ENCODE results near the gene ACTL8.

The ACTL8 gene

DNA sequence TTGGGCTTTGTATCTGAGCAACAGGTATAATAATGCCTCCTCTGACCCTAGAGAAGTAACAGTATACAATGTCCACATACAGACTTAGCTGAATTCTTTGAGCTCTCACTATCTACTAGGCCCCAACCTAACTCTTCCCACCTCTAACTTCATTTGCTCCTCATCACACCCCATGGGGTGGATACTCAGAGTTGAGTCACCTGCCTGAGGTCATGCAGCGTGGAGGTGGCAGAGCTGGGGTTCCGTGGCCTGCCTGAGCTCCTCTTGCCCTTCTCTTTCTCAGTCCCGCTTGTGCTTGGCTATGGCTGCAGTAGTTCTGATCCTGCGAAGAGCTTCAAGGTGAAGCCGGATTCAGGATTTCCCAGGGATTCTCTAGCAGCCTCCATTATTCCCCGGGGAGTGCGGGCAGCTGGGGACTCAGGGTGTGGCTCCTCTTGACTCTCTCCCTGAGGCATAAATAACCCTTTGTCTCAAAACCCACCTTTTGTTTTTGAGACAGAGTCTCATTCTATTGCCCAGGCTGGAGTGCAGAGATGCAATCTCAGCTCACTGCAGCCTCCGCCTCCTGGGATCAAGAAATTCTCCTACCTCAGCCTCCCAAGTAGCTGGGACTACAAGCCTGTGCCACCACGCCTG lies 29.9 kb upstream of the ACTL8 start:
- H3K27ac ChIP-seq (ENCODE audit: low read depth, low read length): no peak overlapping the region
- no peak overlapping the region for H3K4me3 ChIP-seq (ENCODE audit: low read length)
- H3K36me3 ChIP-seq (ENCODE audit: control insufficient read depth, low read length): no peaks in the 10 kb centered on the region
- H3K27me3 ChIP-seq (ENCODE audit: control insufficient read depth, low read length): no peaks in the 10 kb centered on the region
- no peaks in the 10 kb centered on the region for H4K20me1 ChIP-seq (ENCODE audit: control insufficient read depth, insufficient read depth, low read depth, low read length)
- H3K79me2 ChIP-seq (ENCODE audit: control insufficient read depth, low read length): no peaks in the 10 kb centered on the region
- no peaks in the 10 kb centered on the region for H3F3A ChIP-seq (ENCODE audit: control insufficient read depth, insufficient read depth)
- H3K4me1 ChIP-seq (ENCODE audit: control insufficient read depth, low read length): no peaks in the 10 kb centered on the region
- H3K4me2 ChIP-seq (ENCODE audit: low read length): no peak overlapping the region
- TF ChIP-seq, protein P1, sequence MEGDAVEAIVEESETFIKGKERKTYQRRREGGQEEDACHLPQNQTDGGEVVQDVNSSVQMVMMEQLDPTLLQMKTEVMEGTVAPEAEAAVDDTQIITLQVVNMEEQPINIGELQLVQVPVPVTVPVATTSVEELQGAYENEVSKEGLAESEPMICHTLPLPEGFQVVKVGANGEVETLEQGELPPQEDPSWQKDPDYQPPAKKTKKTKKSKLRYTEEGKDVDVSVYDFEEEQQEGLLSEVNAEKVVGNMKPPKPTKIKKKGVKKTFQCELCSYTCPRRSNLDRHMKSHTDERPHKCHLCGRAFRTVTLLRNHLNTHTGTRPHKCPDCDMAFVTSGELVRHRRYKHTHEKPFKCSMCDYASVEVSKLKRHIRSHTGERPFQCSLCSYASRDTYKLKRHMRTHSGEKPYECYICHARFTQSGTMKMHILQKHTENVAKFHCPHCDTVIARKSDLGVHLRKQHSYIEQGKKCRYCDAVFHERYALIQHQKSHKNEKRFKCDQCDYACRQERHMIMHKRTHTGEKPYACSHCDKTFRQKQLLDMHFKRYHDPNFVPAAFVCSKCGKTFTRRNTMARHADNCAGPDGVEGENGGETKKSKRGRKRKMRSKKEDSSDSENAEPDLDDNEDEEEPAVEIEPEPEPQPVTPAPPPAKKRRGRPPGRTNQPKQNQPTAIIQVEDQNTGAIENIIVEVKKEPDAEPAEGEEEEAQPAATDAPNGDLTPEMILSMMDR (IDR thresholded peaks at IDR 0.05; ENCODE audit: low read depth, low read length, poor library complexity, severe bottlenecking): no peak
- no peak for TF ChIP-seq EZH2phosphoT487 (IDR thresholded peaks at IDR 0.05; ENCODE audit: borderline replicate concordance, low read length)
- H3K9me2 ChIP-seq (replicated peaks; ENCODE audit: control insufficient read depth, low read length): no peaks in the 10 kb centered on the region
- H3K9me3 ChIP-seq (ENCODE audit: control insufficient read depth, insufficient read depth, low read length): no peaks in the 10 kb centered on the region

DNA sequence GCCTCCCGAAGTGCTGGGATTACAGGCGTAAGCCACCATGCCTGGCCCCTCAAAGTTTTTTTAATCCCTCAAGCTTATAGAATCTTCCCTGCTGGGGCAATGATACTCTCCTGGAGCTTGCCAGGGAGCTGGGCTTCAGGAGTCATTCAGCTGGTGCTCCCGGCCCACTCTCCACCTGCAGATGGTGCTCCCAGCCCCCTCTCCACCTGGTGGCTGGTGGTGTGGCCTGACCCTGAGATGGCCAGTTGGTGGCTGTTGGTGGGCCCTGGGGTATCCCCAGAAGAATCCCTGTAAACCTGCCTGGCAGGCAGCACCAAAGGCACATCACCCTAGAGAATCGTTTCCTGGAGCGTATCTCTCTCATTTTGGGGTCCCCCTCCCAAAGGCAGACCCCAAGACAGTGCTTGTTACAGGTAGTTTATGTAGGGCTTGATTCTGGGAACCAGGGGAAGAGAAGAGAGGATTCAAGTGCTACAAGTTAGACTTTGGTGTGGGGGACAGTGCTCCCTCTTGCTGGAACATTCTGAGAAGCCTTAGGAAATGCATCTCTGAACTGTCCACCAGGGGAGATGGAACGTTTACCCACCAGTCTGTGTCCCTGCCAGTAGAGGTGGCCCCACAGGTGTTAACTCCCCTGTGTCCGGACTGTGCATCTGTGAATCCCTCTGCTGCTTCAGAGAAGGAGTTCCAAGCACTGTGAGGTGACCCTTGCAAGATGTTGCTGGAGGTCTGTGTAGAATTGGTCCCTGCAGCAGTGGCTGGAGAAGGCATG lies 29.1 kb upstream of the ACTL8 start:
- H3K79me2 ChIP-seq (ENCODE audit: control insufficient read depth, low read length): no peaks in the 10 kb centered on the region
- no peak overlapping the region for H3K4me2 ChIP-seq (ENCODE audit: low read length)
- no peaks in the 10 kb centered on the region for H3K9me2 ChIP-seq (replicated peaks; ENCODE audit: control insufficient read depth, low read length)

DNA sequence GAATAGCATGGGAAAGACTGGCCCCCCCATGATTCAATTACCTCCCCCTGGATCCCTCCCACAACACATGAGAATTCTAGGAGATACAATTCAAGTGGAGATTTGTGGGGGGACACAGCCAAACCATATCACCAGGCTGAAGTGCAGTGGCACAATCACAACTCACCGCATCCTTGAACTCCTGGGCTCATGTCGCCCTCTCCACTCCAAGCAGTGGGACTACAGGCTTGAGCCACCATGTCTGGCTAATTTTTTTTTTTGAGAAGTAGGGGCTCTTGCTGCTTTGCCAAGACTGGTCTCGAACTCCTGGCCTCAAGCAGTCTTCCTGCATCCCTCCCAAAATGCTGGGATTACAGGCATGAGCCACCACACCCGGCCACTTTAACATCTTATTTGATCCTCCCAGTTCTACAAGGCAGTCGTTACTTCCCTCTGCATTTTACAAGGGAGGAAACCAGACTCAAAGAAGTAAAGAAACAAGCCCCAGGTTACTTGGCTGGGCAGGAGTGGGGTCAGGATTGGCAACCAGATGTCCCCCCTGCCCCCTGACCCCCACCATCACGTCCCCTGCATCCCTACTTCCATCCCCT lies 26.9 kb upstream of the ACTL8 start:
- H3K27me3 ChIP-seq (ENCODE audit: control insufficient read depth, low read length): no peaks in the 10 kb centered on the region
- H3K27ac ChIP-seq (ENCODE audit: low read depth, low read length): no peak overlapping the region
- TF ChIP-seq, protein P1 (IDR thresholded peaks at IDR 0.05; ENCODE audit: low read depth, low read length, poor library complexity, severe bottlenecking): no peak
- no peak for TF ChIP-seq EZH2phosphoT487 (IDR thresholded peaks at IDR 0.05; ENCODE audit: borderline replicate concordance, low read length)
- no peaks in the 10 kb centered on the region for H3K9me2 ChIP-seq (replicated peaks; ENCODE audit: control insufficient read depth, low read length)
- no peaks in the 10 kb centered on the region for H3K79me2 ChIP-seq (ENCODE audit: control insufficient read depth, low read length)
- H4K20me1 ChIP-seq (ENCODE audit: control insufficient read depth, insufficient read depth, low read depth, low read length): no peaks in the 10 kb centered on the region
- no peak overlapping the region for H3K4me3 ChIP-seq (ENCODE audit: low read length)
- no peaks in the 10 kb centered on the region for H3K4me1 ChIP-seq (ENCODE audit: control insufficient read depth, low read length)
- no peaks in the 10 kb centered on the region for H3K9me3 ChIP-seq (ENCODE audit: control insufficient read depth, insufficient read depth, low read length)
- H3K4me2 ChIP-seq (ENCODE audit: low read length): no peak overlapping the region
- no peaks in the 10 kb centered on the region for H3F3A ChIP-seq (ENCODE audit: control insufficient read depth, insufficient read depth)
- no peaks in the 10 kb centered on the region for H3K36me3 ChIP-seq (ENCODE audit: control insufficient read depth, low read length)

More for the DNA sequence above, 29.1 kb upstream of the ACTL8 start:
- Histone ChIP-seq H3K27me3 (ENCODE audit: control insufficient read depth, low read length) (no peaks in the 10 kb centered on the region), H3K9me3 (ENCODE audit: control insufficient read depth, insufficient read depth, low read length) (no peaks in the 10 kb centered on the region), H3K36me3 (ENCODE audit: control insufficient read depth, low read length) (no peaks in the 10 kb centered on the region), H3K4me1 (ENCODE audit: control insufficient read depth, low read length) (no peaks in the 10 kb centered on the region), H4K20me1 (ENCODE audit: control insufficient read depth, insufficient read depth, low read depth, low read length) (no peaks in the 10 kb centered on the region), H3K27ac (ENCODE audit: low read depth, low read length) (no peak overlapping the region), H3K4me3 (ENCODE audit: low read length) (no peak overlapping the region), H3F3A (ENCODE audit: control insufficient read depth, insufficient read depth) (no peaks in the 10 kb centered on the region)
- TF ChIP-seq, protein P1 (IDR thresholded peaks at IDR 0.05; ENCODE audit: low read depth, low read length, poor library complexity, severe bottlenecking): no peak
- TF ChIP-seq EZH2phosphoT487 (IDR thresholded peaks at IDR 0.05; ENCODE audit: borderline replicate concordance, low read length): no peak
